Activated effector memory CD4-positive, alpha-beta T cell treated with Interleukin-2 at 50 U/mL for 16 hours (primary cell): Measurements from ENCODE around the gene C1orf50.
"Not testable (repeated sequence)": the region's sequence is repeated elsewhere in the genome, so short reads cannot be mapped to it uniquely, and the experiment has no call there.

Experiments used
- DNase-seq: peaks from one replicate; pipeline ENCODE4 v3.0.0-alpha.2; 2020

C1orf50 gene

GRCh38 chr1:42807056-42807668 is 40.1 kb downstream of the C1orf50 start:
- DNase-seq: no peak

GRCh38 chr1:42814815-42815214 is 47.8 kb downstream of the C1orf50 start:
- not testable (repeated sequence) for DNase-seq

GRCh38 chr1:42815941-42816584 is 49.0 kb downstream of the C1orf50 start:
- DNase-seq: no peak

GRCh38 chr1:42816585-42817439 is 49.8 kb downstream of the C1orf50 start, which contains the start of the genes ERMAP and SVBP:
ERMAP (plus strand) TSS chr1:42817122; CDS start chr1:42830449, 13,327 bp downstream.
SVBP (minus strand) TSS chr1:42817397; CDS start chr1:42816544, 853 bp downstream.
- peak; percentile 92 for DNase-seq

GRCh38 chr1:42817440-42817767 is 50.4 kb downstream of the C1orf50 start:
- no peak for DNase-seq

- DNase-seq: no peak
These were observed 50.9 kb downstream of the C1orf50 start for GRCh38 chr1:42817976-42818375.

GRCh38 chr1:42820813-42821212 is 53.8 kb downstream of the C1orf50 start:
- DNase-seq: no peak

- DNase-seq: no peak
These were observed 54.6 kb downstream of the C1orf50 start for GRCh38 chr1:42821690-42822089.

GRCh38 chr1:42822800-42823392 is 55.8 kb downstream of the C1orf50 start:
- DNase-seq: no peak

GRCh38 chr1:42824481-42825035 is 57.5 kb downstream of the C1orf50 start:
- no peak for DNase-seq

- DNase-seq: no peak
These were observed 58.2 kb downstream of the C1orf50 start for GRCh38 chr1:42825036-42825851.
